Gastrocnemius medialis (tissue), 4 donors: ENCODE data around the gene AKAP7. TPM values are rescaled to one million over a fixed set of nuclear protein-coding genes. Genes with fewer than 3 reads are reported as not detected.

Experiments
- ATAC-seq, 2 donors: fragments of 150-250 bp; one replicate each; pipeline ENCODE4 v1.9.1; 2016
- DNase-seq, 2 donors: peaks; one replicate each; pipeline ENCODE4 v3.0.0-alpha.2; 2019
- H3K27ac ChIP-seq, 4 donors: fragments of 200-600 bp; sonication (generic); 1 replicate in 1 of 4; 2 replicates in 3 of 4; pipeline ENCODE4 v1.5.1; 2016 to 2018; ENCODE audit warnings: mild to moderate bottlenecking in 2 of 4, moderate library complexity in 1 of 4
- H3K27me3 ChIP-seq, 3 donors: fragments of 200-600 bp; sonication (generic) in 2 of 3; 1 replicate in 1 of 3; 2 replicates in 2 of 3; pipeline versions ENCODE4 v1.5.1 to v1.6.0; 2016 to 2019; ENCODE audit warnings: mild to moderate bottlenecking in 1 of 3, moderate library complexity in 1 of 3
- H3K36me3 ChIP-seq, 2 donors: fragments of 200-600 bp; sonication (generic) in 1 of 2; one replicate each; pipeline ENCODE4 v1.5.1; 2017 to 2018
- H3K4me1 ChIP-seq, 2 donors: fragments of 200-600 bp; sonication (generic) in 1 of 2; one replicate each; pipeline ENCODE4 v1.5.1; 2016 to 2017; ENCODE audit warnings: mild to moderate bottlenecking in 2 of 2
- H3K4me3 ChIP-seq, 4 donors: fragments of 200-600 bp; sonication (generic) in 3 of 4; 1 replicate in 1 of 4; 2 replicates in 3 of 4; pipeline ENCODE4 v1.5.1; 2016 to 2019; ENCODE audit warnings: mild to moderate bottlenecking in 2 of 4
- H3K9me3 ChIP-seq, 3 donors: fragments of 200-600 bp; sonication (generic) in 2 of 3; 1 replicate in 1 of 3; 2 replicates in 2 of 3; pipeline ENCODE4 v1.5.1; 2016 to 2019
- POLR2A ChIP-seq, 2 donors: fragments of 450-650 bp; IDR thresholded peaks; one replicate each; pipeline ENCODE4 v1.6.1; 2017; ENCODE audit warnings: antibody characterized with exemption in 2 of 2, mild to moderate bottlenecking in 2 of 2, moderate library complexity in 2 of 2
- in situ Hi-C, 4 donors: fragments of 200-750 bp; cut with MboI; loops; one replicate each; pipeline versions ENCODE4 v1.15.0 to v1.8.0; 2017; ENCODE audit warnings: low sequenced_read_pairs in 4 of 4
- intact Hi-C: fragments of 100-400 bp; cut with DNase I; formaldehyde crosslinking; loops from one replicate; pipeline ENCODE4 v1.15.1; 2023; ENCODE audit warnings: low total_unique reads
- total RNA-seq, 4 donors: library from RNA; depleted of rRNA; stranded (reverse); fragments of >200 nt; gene quantifications; one replicate each; pipeline versions ENCODE4 v1.1.0 to v1.2.3, GENCODE V29; 2016
- TF ChIP-seq, protein P1 (sequence below), 5 experiments: fragments of 450-650 bp in 3 of 5; fragments of 200-600 bp in 2 of 5; sonication (generic) in 2 of 5; IDR thresholded peaks in 4 of 5; conservative IDR thresholded peaks in 1 of 5; 1 replicate in 4 of 5; 2 replicates in 1 of 5; pipeline ENCODE4 v1.5.1; 2016 to 2019; ENCODE audit warnings: antibody characterized with exemption in 5 of 5, mild to moderate bottlenecking in 3 of 5, moderate library complexity in 3 of 5

AKAP7 gene
- total RNA-seq, 4 donors from 2014 or later: 5.2 to 14.6 (median 7.5) TPM

DNA sequence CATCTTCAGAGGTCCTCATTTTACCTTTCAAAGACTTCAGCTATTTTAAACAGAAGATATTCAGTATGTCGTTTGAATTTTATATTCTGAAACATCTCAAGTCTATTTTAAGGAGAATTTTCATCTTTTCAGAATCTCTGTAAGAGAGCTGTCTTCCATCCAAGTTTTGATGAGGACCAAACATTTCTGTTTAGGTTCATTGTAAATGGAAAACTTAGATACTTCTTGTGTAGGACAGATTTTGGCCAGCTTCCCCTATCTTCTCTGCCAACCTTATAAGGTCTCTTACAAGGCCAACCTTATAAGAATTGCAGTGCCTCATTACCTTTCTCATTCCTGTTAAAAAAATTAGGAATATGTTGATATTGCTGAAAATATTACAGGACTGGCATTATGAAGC lies 88.1 kb downstream of the AKAP7 start:
- no peaks in the 10 kb centered on the region for H3K4me1 ChIP-seq
- TF ChIP-seq, protein P1, sequence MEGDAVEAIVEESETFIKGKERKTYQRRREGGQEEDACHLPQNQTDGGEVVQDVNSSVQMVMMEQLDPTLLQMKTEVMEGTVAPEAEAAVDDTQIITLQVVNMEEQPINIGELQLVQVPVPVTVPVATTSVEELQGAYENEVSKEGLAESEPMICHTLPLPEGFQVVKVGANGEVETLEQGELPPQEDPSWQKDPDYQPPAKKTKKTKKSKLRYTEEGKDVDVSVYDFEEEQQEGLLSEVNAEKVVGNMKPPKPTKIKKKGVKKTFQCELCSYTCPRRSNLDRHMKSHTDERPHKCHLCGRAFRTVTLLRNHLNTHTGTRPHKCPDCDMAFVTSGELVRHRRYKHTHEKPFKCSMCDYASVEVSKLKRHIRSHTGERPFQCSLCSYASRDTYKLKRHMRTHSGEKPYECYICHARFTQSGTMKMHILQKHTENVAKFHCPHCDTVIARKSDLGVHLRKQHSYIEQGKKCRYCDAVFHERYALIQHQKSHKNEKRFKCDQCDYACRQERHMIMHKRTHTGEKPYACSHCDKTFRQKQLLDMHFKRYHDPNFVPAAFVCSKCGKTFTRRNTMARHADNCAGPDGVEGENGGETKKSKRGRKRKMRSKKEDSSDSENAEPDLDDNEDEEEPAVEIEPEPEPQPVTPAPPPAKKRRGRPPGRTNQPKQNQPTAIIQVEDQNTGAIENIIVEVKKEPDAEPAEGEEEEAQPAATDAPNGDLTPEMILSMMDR (IDR thresholded peaks at IDR 0.05 in 4 of 5, conservative IDR thresholded peaks at IDR 0.05 in 1 of 5): no peak
- no peak for TF ChIP-seq POLR2A (IDR thresholded peaks at IDR 0.05)
- no peaks in the 10 kb centered on the region for H3K36me3 ChIP-seq
- in situ Hi-C loops (no loop called here), intact Hi-C loops (no loop called here)
- no peaks in the 10 kb centered on the region for H3K9me3 ChIP-seq
- no peak for DNase-seq
- no peaks in the 10 kb centered on the region for H3K27me3 ChIP-seq
- H3K4me3 ChIP-seq: no peak overlapping the region
- no peak overlapping the region for H3K27ac ChIP-seq
- no peak for ATAC-seq

GRCh38 chr6:131225127-131225526 lies 89.9 kb downstream of the AKAP7 start:
- intact Hi-C loops: no loop called here
- in situ Hi-C loops: no loop called here
- TF ChIP-seq POLR2A (IDR thresholded peaks at IDR 0.05): no peak
- TF ChIP-seq, protein P1 (IDR thresholded peaks at IDR 0.05 in 4 of 5, conservative IDR thresholded peaks at IDR 0.05 in 1 of 5): no peak
- no peak overlapping the region for H3K27ac ChIP-seq
- ATAC-seq (no peak), DNase-seq (no peak)
- H3K27me3 ChIP-seq: no peaks in the 10 kb centered on the region
- no peak overlapping the region for H3K4me3 ChIP-seq
- H3K4me1 ChIP-seq: no peaks in the 10 kb centered on the region
- no peaks in the 10 kb centered on the region for H3K9me3 ChIP-seq
- no peaks in the 10 kb centered on the region for H3K36me3 ChIP-seq

GRCh38 chr6:131225959-131226358 lies 90.7 kb downstream of the AKAP7 start:
- Histone ChIP-seq H3K27me3 (no peaks in the 10 kb centered on the region), H3K4me3 (no peak overlapping the region), H3K4me1 (no peaks in the 10 kb centered on the region), H3K27ac (no peak overlapping the region), H3K36me3 (no peaks in the 10 kb centered on the region), H3K9me3 (no peaks in the 10 kb centered on the region)
- intact Hi-C loops: no loop called here
- TF ChIP-seq, protein P1 (IDR thresholded peaks at IDR 0.05 in 4 of 5, conservative IDR thresholded peaks at IDR 0.05 in 1 of 5): no peak
- TF ChIP-seq POLR2A (IDR thresholded peaks at IDR 0.05): no peak
- ATAC-seq: no peak
- no peak for DNase-seq
- in situ Hi-C loops: no loop called here

DNA sequence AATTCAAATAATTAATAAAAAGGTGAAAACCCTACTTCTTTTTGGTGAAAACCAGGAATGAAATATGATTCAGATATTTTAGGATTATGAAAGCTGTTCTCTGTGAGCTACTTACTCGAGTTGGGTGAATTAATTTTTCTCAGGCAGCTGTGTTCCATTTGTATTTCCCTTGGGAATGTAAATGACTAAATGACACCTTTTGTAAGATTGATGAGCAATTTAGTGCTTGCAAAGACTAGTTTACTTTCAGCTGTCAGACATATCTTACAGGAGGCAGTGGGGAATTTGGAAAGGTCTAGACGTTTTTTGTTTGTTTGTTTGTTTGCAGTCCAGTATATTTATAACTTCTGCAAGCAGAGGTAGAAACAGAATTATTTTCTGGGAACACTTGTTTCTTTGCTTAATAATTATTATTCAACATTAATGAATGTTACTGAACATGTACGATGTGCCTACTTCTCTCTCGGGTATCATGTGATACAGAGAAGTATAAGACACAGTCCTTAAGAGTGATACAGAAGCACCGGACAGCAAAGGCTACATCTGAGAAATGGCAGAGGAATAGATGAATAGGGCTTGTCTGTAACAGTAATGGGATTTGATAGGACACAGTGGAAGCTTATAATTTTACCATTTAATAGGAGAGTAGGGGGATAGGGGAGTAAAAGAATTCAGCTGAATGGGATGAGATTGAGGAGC lies 91.3 kb downstream of the AKAP7 start:
- TF ChIP-seq, protein P1 (IDR thresholded peaks at IDR 0.05 in 4 of 5, conservative IDR thresholded peaks at IDR 0.05 in 1 of 5): no peak
- TF ChIP-seq POLR2A (IDR thresholded peaks at IDR 0.05): no peak
- H3K4me3 ChIP-seq: no peak overlapping the region
- intact Hi-C loops (no loop called here), in situ Hi-C loops (no loop called here)
- no peaks in the 10 kb centered on the region for H3K9me3 ChIP-seq
- no peak for ATAC-seq
- no peaks in the 10 kb centered on the region for H3K27me3 ChIP-seq
- H3K27ac ChIP-seq: no peak overlapping the region
- no peaks in the 10 kb centered on the region for H3K4me1 ChIP-seq
- H3K36me3 ChIP-seq: no peaks in the 10 kb centered on the region
- DNase-seq: no peak

DNA sequence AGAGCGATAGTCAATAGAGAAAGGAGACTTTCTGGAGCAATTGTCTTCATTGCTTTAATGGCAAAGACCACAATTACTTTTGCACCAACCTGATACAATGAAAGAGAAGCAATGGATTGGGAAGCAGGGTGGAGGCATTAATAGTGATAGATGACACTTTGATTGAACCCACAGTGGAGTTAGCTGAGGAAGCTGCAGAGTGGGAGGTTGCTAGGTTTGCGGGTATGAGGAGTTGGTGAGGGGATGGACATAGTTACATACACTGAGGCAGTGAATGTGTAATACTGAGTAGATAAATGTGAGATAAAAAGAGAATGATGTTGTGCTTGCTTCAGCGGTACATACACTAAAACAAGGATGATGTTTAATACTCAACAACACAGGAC lies 91.9 kb downstream of the AKAP7 start:
- in situ Hi-C loops (no loop called here), intact Hi-C loops (no loop called here)
- TF ChIP-seq, protein P1 (IDR thresholded peaks at IDR 0.05 in 4 of 5, conservative IDR thresholded peaks at IDR 0.05 in 1 of 5): no peak
- no peak for TF ChIP-seq POLR2A (IDR thresholded peaks at IDR 0.05)
- Histone ChIP-seq H3K36me3 (no peaks in the 10 kb centered on the region), H3K27ac (no peak overlapping the region), H3K27me3 (no peaks in the 10 kb centered on the region), H3K4me3 (no peak overlapping the region), H3K4me1 (no peaks in the 10 kb centered on the region), H3K9me3 (no peaks in the 10 kb centered on the region)
- no peak for DNase-seq
- ATAC-seq: no peak
